Esophagus (tissue), 2 donors: ENCODE data around the gene PEAK1. TPM values are rescaled to one million over a fixed set of nuclear protein-coding genes. Genes with fewer than 3 reads are reported as not detected.
"Not testable (repeated sequence)": the region's sequence is repeated elsewhere in the genome, so short reads cannot be mapped to it uniquely, and the experiment has no call there.

ENCODE experiments used
- H3K27ac ChIP-seq, 2 donors: one replicate each; pipeline ENCODE4 v1.5.1; 2013; ENCODE audit warnings: low read depth in 2 of 2, mild to moderate bottlenecking in 2 of 2, inconsistent platforms in 1 of 2, low read length in 1 of 2, moderate library complexity in 1 of 2
- H3K27me3 ChIP-seq, 2 donors: one replicate each; pipeline ENCODE4 v1.6.1; 2013; ENCODE audit warnings: low read length in 2 of 2, control low read depth in 1 of 2, mild to moderate bottlenecking in 1 of 2; ENCODE audit not compliant: insufficient read depth in 2 of 2, control insufficient read depth in 1 of 2
- H3K36me3 ChIP-seq, 2 donors: one replicate each; pipeline ENCODE4 v1.6.1; 2013; ENCODE audit warnings: low read length in 1 of 2; ENCODE audit not compliant: control insufficient read depth in 2 of 2, insufficient read depth in 2 of 2
- H3K4me1 ChIP-seq, 2 donors: one replicate each; pipeline ENCODE4 v1.6.1; 2013; ENCODE audit warnings: low read length in 1 of 2; ENCODE audit not compliant: control insufficient read depth in 2 of 2, insufficient read depth in 2 of 2
- H3K4me3 ChIP-seq, 2 donors: one replicate each; pipeline ENCODE4 v1.5.1; 2013; ENCODE audit warnings: low read length in 2 of 2, mild to moderate bottlenecking in 2 of 2, low read depth in 1 of 2, moderate library complexity in 1 of 2
- H3K9me3 ChIP-seq, 2 donors: one replicate each; pipeline ENCODE4 v1.6.1; 2013; ENCODE audit warnings: mild to moderate bottlenecking in 2 of 2, low read depth in 1 of 2, low read length in 1 of 2, moderate library complexity in 1 of 2; ENCODE audit not compliant: control insufficient read depth in 2 of 2, insufficient read depth in 1 of 2
- WGBS, 2 donors: extraction: QIAGEN DNeasy Blood & Tissue Kit; methylation state at CpG; one replicate each; pipeline ENCODE4 v1.1.7; 2013; 5-methylcytosine and 5-hydroxymethylcytosine counted together
- polyA plus RNA-seq, 2 donors: library from polyadenylated mRNA; stranded (reverse); fragments of 200-250 nt; gene quantifications; one replicate each; pipeline ENCODE4 v1.2.3, GENCODE V29; 2013
- donor health status: healthy with polysubstance abuse.
- donor health status: Bipolar disorder and iron deficiency.

The PEAK1 gene
- polyA plus RNA-seq, 2 donors, result 1.9 to 3.6 TPM

GRCh38 chr15:77167406-77167805 is 252.5 kb downstream of the PEAK1 start:
- Histone ChIP-seq H3K4me1 (peaks cover 0 to 3% of the 10 kb centered on the region in 2 donors), H3K9me3 (no peaks in the 10 kb centered on the region), H3K4me3 (no peak overlapping the region), H3K36me3 (no peaks in the 10 kb centered on the region), H3K27me3 (no peaks in the 10 kb centered on the region), H3K27ac (no peak overlapping the region)
- 74 to 77% methylated on average over 3 of the region's 3 CpGs for WGBS, 2 donors

GRCh38 chr15:77163781-77164384 is 256.0 kb downstream of the PEAK1 start:
- 73 to 85% methylated on average over 7 of the region's 7 CpGs for WGBS, 2 donors
- no peaks in the 10 kb centered on the region for H3K9me3 ChIP-seq
- H3K4me3 ChIP-seq, result no peak overlapping the region
- peaks cover 0 to 3% of the 10 kb centered on the region in 2 donors for H3K4me1 ChIP-seq
- no peaks in the 10 kb centered on the region for H3K36me3 ChIP-seq
- no peaks in the 10 kb centered on the region for H3K27me3 ChIP-seq
- H3K27ac ChIP-seq, result no peak overlapping the region

- H3K36me3 ChIP-seq, result no peaks in the 10 kb centered on the region
- no peaks in the 10 kb centered on the region for H3K9me3 ChIP-seq
- no peaks in the 10 kb centered on the region for H3K27me3 ChIP-seq
- no peak overlapping the region for H3K4me3 ChIP-seq
- 65 to 84% methylated on average over 4 of the region's 4 CpGs for WGBS, 2 donors
- no peak overlapping the region for H3K27ac ChIP-seq
- peaks cover 0 to 3% of the 10 kb centered on the region in 2 donors for H3K4me1 ChIP-seq
These were observed 256.9 kb downstream of the PEAK1 start for GRCh38 chr15:77162872-77163633.

- Histone ChIP-seq H3K4me1 (peaks cover 0 to 3% of the 10 kb centered on the region in 2 donors), H3K36me3 (no peaks in the 10 kb centered on the region), H3K27ac (no peak overlapping the region), H3K27me3 (no peaks in the 10 kb centered on the region), H3K4me3 (no peak overlapping the region), H3K9me3 (no peaks in the 10 kb centered on the region)
- WGBS, 2 donors, result 46 to 50% methylated on average over 7 of the region's 7 CpGs
These were observed 259.1 kb downstream of the PEAK1 start for GRCh38 chr15:77160562-77161478.

GRCh38 chr15:77156000-77156399 is 263.9 kb downstream of the PEAK1 start:
- H3K36me3 ChIP-seq, H3K27ac ChIP-seq, H3K27me3 ChIP-seq, H3K4me3 ChIP-seq, H3K9me3 ChIP-seq, H3K4me1 ChIP-seq: not testable (repeated sequence)
- WGBS, 2 donors, result 79 to 81% methylated on average over 11 of the region's 11 CpGs

- Histone ChIP-seq H3K36me3 (no peaks in the 10 kb centered on the region), H3K9me3 (no peaks in the 10 kb centered on the region), H3K27ac (no peak overlapping the region), H3K4me3 (no peak overlapping the region), H3K4me1 (no peaks in the 10 kb centered on the region), H3K27me3 (no peaks in the 10 kb centered on the region)
- WGBS, 2 donors, result 96% methylated on average over 2 of the region's 2 CpGs
These were observed 271.7 kb downstream of the PEAK1 start for GRCh38 chr15:77148191-77148590.

GRCh38 chr15:77145370-77145769 is 274.5 kb downstream of the PEAK1 start:
- Histone ChIP-seq H3K9me3 (no peaks in the 10 kb centered on the region), H3K27ac (no peak overlapping the region), H3K4me3 (no peak overlapping the region), H3K27me3 (no peaks in the 10 kb centered on the region), H3K36me3 (no peaks in the 10 kb centered on the region), H3K4me1 (no peaks in the 10 kb centered on the region)
- 44 to 88% methylated on average over 1 of the region's 1 CpG for WGBS, 2 donors

- no peak overlapping the region for H3K4me3 ChIP-seq
- no peaks in the 10 kb centered on the region for H3K36me3 ChIP-seq
- WGBS, 2 donors, result 85 to 87% methylated on average over 4 of the region's 4 CpGs
- no peaks in the 10 kb centered on the region for H3K9me3 ChIP-seq
- no peak overlapping the region for H3K27ac ChIP-seq
- no peaks in the 10 kb centered on the region for H3K4me1 ChIP-seq
- H3K27me3 ChIP-seq, result no peaks in the 10 kb centered on the region
These were observed 275.3 kb downstream of the PEAK1 start for GRCh38 chr15:77144492-77145070.

GRCh38 chr15:77144026-77144425 is 275.9 kb downstream of the PEAK1 start:
- Histone ChIP-seq H3K36me3 (no peaks in the 10 kb centered on the region), H3K4me3 (no peak overlapping the region), H3K27me3 (no peaks in the 10 kb centered on the region), H3K27ac (no peak overlapping the region), H3K4me1 (no peaks in the 10 kb centered on the region), H3K9me3 (no peaks in the 10 kb centered on the region)
- WGBS, 2 donors, result 72 to 93% methylated on average over 2 of the region's 2 CpGs
